GM21367 (cell line): ENCODE measurements around the gene CST9.
"Not testable (repeated sequence)": the region's sequence is repeated elsewhere in the genome, so short reads cannot be mapped to it uniquely, and the experiment has no call there.

Experiments used
- ATAC-seq: cut with Tn5 transposase; IDR thresholded peaks from one replicate; pipeline ENCODE4 v1.9.1; 2021; ENCODE audit not compliant: unreplicated experiment

Gene CST9

DNA sequence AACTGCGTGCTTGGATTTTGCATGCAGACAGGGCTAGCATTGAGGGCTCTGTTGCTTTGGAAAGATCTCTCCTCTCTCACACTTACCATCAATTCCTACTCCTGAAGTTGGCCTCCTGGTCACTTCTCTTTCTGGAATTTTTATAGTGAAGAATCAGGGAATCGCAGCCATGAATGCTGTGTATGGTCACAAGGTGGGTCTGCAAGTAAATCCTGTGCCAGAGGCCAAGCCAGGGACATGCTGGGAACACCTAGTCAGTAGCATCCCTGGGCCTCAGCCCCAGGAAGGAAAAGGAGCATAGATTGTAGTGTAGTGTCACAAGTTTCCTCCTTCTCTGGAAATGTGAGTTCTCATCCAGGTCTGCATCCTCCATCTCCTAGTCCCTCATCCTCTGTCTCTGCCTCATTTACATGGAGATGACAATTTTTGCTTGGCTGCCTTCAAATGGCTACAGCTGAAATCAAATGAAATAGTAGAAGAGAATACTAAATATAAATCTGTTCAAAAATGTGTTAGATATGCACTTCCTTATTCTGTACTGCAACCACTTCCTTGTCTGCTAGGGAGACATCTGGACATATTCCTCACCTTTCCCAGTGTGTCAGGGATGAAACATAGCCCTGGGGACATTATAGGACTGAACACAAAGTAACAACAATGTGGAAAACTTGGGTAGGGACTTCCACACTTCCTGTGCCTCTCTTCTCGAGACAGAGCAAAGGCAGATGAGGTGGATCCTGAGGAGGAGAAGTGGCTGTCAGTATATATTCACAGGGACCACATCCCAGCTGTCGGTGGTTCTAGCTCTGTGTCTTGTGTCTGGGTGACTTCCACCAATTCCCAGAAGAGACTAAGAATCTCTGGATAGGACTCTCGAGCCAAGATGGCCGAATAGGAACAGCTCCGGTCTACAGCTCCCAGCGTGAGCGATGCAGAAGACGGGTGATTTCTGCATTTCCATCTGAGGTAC, 17.0 kb downstream of the CST9 start:
- no peak for ATAC-seq

DNA sequence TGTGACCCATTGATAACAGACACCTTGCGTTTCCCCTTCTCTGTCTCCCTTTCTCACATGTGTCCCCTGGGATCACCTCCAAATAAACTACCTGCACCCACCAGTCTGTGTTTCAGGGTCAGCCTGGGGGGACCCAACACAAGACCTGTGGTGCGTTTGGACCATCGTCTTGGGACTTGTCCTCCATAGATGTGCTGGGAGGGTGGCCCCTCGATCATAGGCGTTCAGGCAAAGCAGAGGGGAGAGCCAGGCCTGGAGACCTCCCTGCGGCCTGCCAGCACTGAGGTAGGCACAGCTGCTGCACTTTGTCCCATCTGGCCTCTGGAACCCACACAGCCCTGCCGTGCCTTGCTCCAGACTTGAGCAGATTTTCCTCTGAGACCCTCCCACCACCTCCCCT, 18.1 kb downstream of the CST9 start:
- no peak for ATAC-seq

DNA sequence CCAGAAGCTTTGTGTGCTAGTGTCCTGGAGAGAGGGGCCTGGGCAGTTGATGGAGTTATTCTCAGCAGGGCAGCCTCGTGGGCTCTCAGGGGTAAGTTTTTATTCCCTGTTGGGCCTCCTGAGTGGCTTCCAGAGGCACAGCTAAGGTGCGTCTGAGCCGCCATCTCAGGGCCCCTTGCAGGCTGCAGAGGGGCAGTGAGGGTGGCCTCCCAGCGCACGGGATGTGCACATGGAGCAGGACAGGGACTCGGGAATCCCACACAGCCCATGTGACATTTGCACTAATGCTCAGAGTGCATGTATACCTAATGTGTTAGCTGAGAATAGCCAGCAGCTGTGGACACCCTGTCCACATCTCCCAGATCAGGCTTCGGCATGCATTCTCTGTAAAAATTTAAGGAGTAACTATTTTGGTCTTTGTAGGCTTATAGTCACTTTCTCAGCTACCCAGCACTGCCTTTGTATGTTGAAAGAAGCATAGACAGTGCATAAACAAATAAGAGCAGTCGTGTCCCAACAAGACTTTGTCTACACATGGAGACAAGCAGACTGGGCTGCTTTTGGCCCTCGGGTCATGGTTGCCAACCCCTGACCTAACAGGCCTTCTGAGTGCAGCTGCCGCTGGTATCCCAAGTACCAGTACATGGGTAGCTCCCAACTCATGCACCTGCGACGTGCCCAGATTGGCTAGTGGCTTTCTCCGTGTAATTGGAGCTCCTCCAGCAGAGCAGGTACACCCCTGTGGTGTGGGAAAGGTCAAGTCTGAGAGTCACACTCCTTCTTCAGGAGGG, 18.8 kb downstream of the CST9 start:
- no peak for ATAC-seq

DNA sequence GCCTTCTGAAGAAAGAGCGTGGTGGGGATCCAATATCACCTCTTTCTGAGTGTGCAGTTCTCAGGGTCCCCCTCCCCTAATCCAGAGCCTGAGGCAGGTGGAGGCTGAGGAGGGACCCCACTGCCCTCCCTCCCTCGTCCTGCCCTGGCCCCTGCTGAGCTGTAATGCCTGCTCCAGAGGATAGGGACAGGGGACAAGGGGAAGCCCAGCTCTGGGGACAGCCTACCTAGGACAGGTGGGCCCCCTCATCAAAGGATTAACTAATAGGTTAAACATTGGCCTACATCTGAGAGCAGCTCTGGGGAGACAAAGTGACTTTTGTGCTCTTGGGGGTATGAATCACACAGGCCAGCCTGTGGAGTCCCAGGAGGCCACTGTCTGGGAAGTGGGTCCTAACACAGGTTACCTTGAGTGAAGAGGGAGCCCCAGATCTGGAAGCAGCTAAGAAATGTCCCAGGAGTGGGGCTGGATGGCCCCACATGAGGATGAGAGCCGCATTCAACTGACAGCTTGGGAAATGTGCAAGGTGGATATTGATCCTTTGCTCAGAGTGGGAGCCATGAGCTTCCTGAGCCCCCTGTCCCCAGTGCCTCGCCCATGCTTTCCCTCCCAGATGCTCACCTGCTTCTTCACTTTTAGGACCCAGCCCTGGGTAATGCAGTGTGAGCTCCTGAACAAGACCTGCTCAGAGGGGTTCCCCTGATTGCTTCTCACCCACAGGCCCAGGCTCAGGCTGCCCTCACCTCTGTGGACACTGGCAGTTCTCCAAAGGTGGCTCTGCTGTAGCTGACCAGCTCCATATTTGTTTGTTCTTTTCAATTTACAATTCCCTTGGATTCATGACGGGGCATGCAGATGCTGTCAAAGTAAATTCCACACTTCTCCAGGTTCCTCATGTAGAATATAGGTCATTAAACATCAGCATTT, 19.6 kb downstream of the CST9 start:
- ATAC-seq, result no peak

DNA sequence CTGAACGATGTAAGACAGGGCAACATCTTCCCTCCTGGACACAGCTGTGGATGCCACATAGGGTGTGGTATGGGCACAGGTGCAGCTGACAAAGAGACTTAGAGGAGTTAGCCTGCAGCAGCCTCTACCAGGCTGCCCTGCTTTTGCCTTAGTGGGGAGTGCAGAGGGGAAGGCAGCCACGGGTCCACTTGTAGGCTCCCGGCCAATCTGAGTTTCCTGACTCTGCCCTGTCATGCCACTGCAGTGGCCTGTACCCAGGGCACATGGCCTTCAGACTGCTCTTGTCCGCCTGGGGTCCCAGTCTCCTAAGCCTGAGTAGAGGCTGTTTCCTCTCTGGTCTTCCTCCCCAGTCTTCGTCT, 20.3 kb downstream of the CST9 start:
- ATAC-seq, result no peak

DNA sequence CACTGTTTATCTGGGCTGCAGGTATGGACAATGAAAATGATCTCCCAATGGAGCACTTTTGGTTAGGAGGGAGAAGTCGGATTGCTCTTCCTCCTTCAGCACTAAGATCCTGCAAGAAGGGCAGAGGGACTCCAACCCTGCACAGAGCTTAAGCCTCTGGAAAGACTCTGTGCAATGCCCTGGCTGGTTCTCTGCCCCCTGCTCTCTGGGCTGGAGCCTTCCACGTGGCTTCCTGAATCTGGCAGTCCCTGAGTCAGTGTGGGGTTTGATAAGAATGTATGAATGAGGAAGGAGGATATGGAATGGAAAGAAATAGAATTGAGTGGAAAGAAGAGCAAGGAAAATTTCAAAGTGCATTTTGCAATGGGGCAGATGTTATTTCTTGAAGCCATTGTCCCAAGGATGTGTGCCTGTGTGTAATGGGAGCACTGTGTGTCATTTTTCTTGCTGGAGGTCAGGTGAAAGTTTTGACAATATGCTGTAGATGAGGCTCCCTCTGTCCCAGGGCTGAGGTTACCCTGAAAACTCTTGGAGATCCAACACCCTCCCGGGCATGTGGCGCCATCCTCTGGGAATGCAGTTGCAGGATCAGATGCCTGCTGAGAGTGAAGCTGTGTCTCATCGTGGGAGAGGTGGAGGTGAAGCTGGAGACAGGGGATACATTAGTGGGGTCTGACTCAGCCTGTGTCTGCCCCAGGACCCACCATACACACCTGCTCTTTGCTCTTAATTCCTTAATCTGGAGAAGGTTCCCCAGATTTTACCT, 21.1 kb downstream of the CST9 start:
- no peak for ATAC-seq

DNA sequence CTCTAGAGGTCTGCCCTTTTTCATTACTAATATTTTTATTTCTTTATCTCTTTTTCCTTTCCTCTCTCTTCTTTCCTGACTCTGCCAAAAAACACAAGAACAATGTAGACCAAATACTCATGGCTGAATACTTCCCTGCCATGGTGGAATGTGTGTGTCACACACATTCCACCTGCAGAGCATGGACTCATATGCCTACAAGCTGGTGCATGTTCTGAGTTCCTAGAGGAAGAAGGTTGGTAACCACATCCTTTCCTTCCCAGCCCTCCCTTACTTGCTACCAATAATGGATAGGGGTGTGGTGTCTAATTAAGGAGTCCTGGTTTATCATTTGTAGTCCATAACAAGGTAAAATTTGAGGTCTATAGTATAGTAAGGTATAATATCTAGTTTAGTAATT, 22.2 kb downstream of the CST9 start:
- ATAC-seq, result no peak

DNA sequence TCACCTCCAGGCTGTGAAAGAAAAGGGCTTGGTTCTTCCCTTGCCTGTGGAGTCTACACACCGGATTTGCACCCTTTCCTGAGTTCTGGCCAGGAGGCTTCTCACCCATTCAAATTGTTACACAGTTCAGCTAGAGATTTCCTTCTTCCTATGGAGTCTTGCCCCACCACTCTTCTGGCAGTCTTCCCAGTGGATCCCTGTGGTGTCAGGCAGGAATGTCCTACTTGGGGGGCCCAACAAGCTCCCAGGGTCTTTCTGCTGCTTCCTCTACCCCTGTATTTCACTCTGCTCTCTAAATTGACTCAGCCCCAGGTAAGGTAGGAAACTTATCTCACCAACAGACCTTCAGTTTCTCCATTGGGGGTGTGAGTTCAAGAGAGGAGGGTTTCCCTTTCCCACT, 23.4 kb downstream of the CST9 start:
- ATAC-seq, result no peak

DNA sequence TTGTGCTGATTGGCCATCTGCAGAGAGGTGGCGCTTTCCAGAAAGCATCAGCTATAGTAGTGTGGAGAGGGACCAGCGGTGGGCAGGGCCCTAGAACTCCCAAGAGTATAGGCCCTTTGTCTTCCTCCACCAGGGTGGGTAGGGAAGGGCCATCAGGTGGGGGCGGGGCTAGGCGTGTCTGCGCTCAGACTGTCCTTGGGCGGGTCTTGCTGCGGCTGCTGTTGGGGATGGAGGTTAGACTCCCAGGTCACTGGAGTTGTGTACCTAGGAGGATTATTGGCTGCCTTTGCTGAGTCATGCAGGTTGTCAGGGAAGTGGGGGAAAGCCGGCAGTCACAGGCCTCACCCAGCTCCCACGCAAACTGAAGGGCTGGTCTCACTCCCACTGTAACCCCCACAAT, 23.9 kb downstream of the CST9 start:
- ATAC-seq, result not testable (repeated sequence)

DNA sequence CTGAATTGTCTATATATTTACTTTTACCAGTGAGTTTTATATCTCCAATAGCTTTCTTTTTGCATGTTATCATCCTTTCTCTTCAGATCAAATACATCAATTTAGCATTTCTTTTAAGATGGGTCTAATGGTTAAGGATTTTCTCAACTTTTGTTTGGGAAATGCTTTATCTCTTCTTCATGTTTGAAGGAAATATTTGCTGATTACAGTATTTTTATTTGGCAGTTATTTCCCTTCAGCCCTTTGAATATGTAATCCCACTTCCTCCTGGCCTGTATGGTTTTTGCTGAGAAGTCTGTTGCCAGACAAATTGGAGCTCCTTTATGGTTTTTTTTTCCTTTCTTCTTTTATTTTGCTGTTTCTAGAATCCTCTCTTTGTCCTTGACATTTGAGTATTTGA, 30.7 kb downstream of the CST9 start:
- ATAC-seq, result no peak

DNA sequence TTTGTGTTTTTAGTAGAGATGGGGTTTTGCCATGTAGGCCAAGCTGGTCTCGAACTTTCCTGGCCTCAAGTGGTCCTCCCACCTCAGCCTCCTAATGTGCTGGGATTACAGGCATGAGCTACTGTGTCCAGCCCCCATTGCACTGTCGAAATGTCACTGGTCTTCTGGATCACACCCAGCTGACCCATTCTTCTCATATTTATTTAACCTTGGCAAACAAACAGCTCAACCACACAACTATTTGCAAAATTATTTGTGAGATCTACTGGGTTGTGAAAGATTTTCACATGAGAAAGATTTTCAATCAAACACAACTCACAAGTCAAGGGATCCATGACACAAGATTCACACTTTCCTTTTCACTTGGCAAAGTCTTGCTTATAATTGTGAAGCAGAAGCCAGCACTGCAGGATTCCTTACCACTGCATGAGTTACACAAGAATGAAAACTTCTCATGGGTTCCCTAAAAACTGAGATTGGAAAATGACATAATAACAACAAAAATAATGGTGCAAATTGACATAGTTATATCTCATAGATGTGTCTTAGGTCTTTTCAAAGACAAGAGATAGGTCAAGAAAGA, 35.4 kb downstream of the CST9 start:
- no peak for ATAC-seq

DNA sequence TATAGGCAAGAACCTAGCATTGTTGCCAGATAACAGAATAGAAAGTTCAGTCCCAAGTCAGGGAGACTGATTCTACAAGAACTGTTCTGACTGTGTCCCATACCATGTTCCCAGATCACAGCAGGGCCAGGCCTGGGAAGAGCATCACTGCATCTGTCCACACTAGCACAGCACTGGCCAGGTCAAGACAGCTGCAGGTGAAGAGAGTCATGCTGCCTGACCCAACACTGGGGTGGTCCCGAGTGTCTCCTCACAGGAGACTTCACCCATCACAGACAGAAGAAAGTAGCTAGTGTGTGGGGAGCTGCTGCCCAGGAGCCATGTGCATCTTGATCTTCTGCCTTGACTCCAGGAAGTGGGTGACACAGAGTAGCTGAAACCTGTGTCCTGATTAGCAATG, 36.1 kb downstream of the CST9 start:
- ATAC-seq, result no peak

DNA sequence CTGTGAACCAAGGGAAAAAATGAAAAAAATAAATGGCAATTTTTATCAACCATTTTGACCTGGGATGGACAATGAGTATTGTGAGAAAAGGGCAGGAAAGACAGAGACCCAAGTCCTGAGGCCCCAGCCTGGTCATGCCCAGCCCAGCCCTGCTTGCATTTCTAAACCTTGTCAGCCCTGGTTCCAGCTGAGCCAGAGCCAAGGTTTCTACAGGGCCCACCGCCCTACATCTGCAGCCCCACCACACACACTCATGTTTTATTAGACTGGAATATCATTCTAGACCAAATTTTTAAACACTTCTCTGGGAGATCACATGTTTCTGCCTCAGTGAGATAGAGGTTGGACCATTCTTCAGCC, 36.8 kb downstream of the CST9 start:
- no peak for ATAC-seq

DNA sequence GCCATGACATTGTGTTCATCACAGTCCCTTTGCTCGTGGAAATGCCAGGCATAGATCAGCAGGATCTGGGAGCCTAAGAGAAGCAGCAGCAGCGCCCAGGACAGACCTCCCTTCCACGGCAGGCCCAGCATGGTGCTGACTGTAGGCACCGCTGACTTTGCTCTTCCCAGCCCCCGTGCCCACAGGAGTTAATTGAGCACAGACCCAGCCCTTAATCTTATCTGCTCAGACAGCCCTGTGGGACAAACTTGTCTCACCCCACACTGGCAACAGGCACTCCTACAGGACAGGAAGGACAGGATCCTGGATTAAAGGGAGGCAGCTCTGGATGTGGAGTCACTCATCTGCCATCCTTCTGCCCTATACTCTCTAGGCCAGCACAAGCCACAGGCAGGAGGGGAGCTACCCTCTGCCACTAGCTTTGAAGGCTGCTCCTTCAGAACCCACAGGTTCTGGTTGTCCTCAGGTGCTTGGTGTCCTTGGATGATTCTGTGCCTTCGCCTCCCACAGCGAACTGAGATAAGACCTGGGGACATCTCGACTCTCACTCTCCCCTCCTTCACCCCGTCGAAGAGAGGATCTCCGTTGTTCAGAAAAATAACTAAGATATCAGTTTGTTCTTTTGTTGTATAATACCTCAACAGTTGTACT, 37.3 kb downstream of the CST9 start, which contains the start of gene CST9L:
TSS of gene CST9L (minus strand) at position 165 of the 651 bp plus-strand sequence. CDS start at position 131, 34 bp downstream.
- no peak for ATAC-seq

DNA sequence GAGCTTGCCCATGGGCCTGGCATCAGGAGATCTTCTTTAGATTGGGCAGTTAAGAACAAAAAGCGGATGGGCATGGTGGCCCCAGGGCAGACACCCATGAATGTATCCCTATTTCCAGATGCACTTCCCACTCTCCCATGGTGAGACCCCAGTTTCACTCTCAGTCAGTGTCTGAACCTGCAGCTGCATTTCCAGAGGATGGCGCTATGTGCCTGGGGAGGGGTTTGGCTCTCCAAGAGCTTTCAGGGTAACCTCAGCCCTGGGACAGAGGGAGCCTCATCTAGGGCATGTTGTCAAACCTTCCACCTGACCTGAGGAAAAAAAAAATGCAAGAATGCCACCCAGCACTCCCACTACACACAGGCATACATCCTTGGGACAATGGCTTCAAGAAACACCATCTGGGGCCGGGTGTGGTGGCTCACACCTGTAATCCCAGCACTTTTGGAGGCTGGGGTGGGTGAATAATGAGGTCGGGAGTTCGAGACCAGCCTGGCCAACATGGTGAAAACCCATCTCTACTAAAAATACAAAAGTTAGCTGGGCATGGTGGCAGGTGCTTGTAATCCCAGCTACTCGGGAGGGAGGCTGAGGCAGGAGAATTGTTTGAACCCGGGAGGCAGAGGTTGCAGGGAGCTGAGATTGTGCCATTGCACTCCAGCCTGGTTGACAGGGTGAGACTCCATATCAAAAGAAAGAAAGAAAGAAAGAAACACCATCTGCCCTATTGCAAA, 39.4 kb downstream of the CST9 start:
- ATAC-seq, result no peak

DNA sequence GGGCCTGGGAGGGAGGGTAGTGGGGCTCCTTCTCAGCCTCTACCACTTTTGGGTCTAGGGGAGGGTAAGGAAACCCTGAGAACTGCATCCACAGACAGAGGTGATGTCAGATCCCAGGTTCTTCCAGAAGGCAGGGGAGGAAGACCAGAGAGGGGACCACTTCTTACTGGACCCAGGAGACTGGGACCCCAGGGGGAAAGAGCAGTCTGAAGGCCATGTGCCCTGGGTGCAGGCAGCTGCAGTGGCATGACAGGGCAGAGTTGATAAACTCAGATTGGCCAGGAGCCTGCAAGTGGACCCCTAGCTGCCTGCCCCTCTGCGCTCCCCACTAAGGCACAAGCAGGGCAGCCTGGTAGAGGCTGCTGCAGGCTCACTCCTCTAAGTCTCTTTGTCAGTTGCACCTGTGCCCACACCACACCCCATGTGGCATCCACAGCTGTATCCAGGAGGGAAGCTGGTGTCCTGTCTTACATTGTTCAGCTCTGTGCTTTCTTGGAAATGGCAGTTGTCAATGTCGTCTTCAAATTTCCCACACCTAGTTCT, 40.1 kb downstream of the CST9 start:
- ATAC-seq, result no peak

DNA sequence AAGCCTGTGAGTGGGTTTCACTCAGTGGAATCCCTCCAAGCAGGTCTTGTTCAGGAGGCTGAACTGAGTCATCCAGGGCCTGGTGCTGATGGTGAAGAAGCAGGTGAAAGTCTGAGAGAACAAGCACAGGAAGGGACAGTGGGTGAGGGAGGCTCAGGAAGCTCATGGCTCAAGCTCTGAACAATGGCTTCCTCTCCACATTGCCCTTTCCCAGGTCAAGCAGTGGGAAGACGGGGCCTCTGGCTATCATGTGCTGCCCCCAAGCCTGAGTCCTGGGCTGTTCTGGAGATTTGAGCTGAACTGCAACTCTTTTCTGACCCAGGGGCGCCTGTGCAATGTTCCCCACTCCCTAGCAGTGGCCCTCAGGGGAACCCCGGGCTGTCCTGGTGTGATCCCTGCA, 40.8 kb downstream of the CST9 start:
- no peak for ATAC-seq

DNA sequence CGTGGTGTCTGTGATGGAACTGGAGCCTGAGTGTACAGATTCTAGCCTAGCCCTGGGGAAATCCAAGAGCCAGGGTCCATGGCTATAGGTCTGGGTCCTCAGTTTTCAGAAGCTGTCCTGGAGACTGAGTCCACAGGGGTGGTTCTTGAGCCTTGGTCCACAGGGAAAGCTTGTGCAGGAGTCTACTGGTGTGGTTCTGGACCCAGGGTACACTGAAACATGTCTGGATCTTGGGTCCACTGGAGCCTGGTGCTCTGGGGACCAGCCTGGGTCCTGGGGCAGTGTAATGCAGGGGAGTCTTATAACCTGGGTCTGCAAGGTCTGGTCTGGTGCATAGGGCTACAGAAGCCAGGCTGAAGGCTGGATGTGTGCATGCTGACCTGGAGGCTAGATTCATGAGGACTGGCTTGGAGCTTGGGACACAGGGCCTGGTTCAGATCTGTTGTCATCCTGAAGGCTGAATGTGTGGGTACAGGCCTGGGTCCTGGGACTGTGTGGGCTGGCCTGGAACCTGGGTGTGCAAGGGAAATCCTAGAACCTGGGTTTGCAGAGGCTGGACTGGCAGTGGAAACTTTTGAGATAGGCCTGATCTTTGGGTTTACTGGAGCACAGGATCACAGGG, 42.9 kb downstream of the CST9 start:
- ATAC-seq, result no peak
